ENCODE results near the gene CNEP1R1. TPM values are rescaled to one million over a fixed set of nuclear protein-coding genes. Genes with fewer than 3 reads are reported as not detected.

CNEP1R1 gene
- total RNA-seq, 1 experiment from 2014 or later = 22.0 TPM

GRCh38 chr16:50071075-50071671 lies 46.1 kb downstream of the CNEP1R1 start:
- H3K4me1 Mint-ChIP-seq (ENCODE audit: insufficient read depth, unreplicated experiment) = peaks cover 23% of the 10 kb centered on the region
- no peak for DNase-seq (ENCODE audit: unreplicated experiment)
- ChIA-PET POLR2A (no interaction called here), CTCF (no interaction called here)
- TF ChIP-seq CTCF (IDR thresholded peaks at IDR 0.05; ENCODE audit: unreplicated experiment) = no peak
- intact Hi-C loops (cut with micrococcal nuclease) = no loop called here
- peaks cover 61% of the 10 kb centered on the region for H3K36me3 Mint-ChIP-seq (ENCODE audit: insufficient read depth, unreplicated experiment)
- H3K27me3 Mint-ChIP-seq (ENCODE audit: insufficient read depth, unreplicated experiment) = no peaks in the 10 kb centered on the region
- BruUV-seq (replicated peaks) = no TSS peak
- no peak overlapping the region for H3K27ac Mint-ChIP-seq (ENCODE audit: low read depth, unreplicated experiment)
- no peak overlapping the region for H3K4me3 Mint-ChIP-seq (ENCODE audit: unreplicated experiment)
- H3K9me3 Mint-ChIP-seq (ENCODE audit: unreplicated experiment) = no peaks in the 10 kb centered on the region

GRCh38 chr16:50072730-50073129 lies 47.7 kb downstream of the CNEP1R1 start:
- ChIA-PET CTCF (interaction anchor here (0.6 kb wide), 1 partner anchor 205 kb away, joined by 4 read pairs; no protein-coding TSS in a partner anchor), POLR2A (no interaction called here)
- DNase-seq (ENCODE audit: unreplicated experiment) = no peak
- peaks cover 75% of the 10 kb centered on the region for H3K36me3 Mint-ChIP-seq (ENCODE audit: insufficient read depth, unreplicated experiment)
- no peak for TF ChIP-seq CTCF (IDR thresholded peaks at IDR 0.05; ENCODE audit: unreplicated experiment)
- intact Hi-C loops (cut with micrococcal nuclease) = no loop called here
- no peaks in the 10 kb centered on the region for H3K27me3 Mint-ChIP-seq (ENCODE audit: insufficient read depth, unreplicated experiment)
- peaks cover 10% of the 10 kb centered on the region for H3K4me1 Mint-ChIP-seq (ENCODE audit: insufficient read depth, unreplicated experiment)
- no peaks in the 10 kb centered on the region for H3K9me3 Mint-ChIP-seq (ENCODE audit: unreplicated experiment)
- no peak overlapping the region for H3K4me3 Mint-ChIP-seq (ENCODE audit: unreplicated experiment)
- H3K27ac Mint-ChIP-seq (ENCODE audit: low read depth, unreplicated experiment) = no peak overlapping the region
- no TSS peak for BruUV-seq (replicated peaks)

- Mint-ChIP-seq H3K36me3 (ENCODE audit: insufficient read depth, unreplicated experiment) (peaks cover 92% of the 10 kb centered on the region), H3K4me3 (ENCODE audit: unreplicated experiment) (no peak overlapping the region), H3K27me3 (ENCODE audit: insufficient read depth, unreplicated experiment) (no peaks in the 10 kb centered on the region), H3K9me3 (ENCODE audit: unreplicated experiment) (no peaks in the 10 kb centered on the region), H3K4me1 (ENCODE audit: insufficient read depth, unreplicated experiment) (no peaks in the 10 kb centered on the region), H3K27ac (ENCODE audit: low read depth, unreplicated experiment) (peak overlapping the region; percentile 72)
- TF ChIP-seq CTCF (IDR thresholded peaks at IDR 0.05; ENCODE audit: unreplicated experiment) = no peak
- POLR2A ChIA-PET = no interaction called here
- DNase-seq (ENCODE audit: unreplicated experiment) = no peak
- intact Hi-C loops (cut with micrococcal nuclease) = no loop called here
- CTCF ChIA-PET = no interaction called here
- no TSS peak for BruUV-seq (replicated peaks)
Measured at GRCh38 chr16:50079397-50080140, 54.5 kb downstream of the CNEP1R1 start.

GRCh38 chr16:50081428-50082018 lies 56.5 kb downstream of the CNEP1R1 start:
- H3K36me3 Mint-ChIP-seq (ENCODE audit: insufficient read depth, unreplicated experiment) = peaks cover 92% of the 10 kb centered on the region
- POLR2A ChIA-PET = no interaction called here
- H3K4me3 Mint-ChIP-seq (ENCODE audit: unreplicated experiment) = no peak overlapping the region
- H3K27ac Mint-ChIP-seq (ENCODE audit: low read depth, unreplicated experiment) = peak overlapping the region; percentile 49
- DNase-seq (ENCODE audit: unreplicated experiment) = no peak
- H3K4me1 Mint-ChIP-seq (ENCODE audit: insufficient read depth, unreplicated experiment) = no peaks in the 10 kb centered on the region
- intact Hi-C loops (cut with micrococcal nuclease) = no loop called here
- CTCF ChIA-PET = interaction anchor here (0.5 to 0.7 kb wide), 2 partner anchors 14 to 40 kb away, joined by 3 read pairs; no protein-coding TSS in a partner anchor
- H3K27me3 Mint-ChIP-seq (ENCODE audit: insufficient read depth, unreplicated experiment) = no peaks in the 10 kb centered on the region
- no peak for TF ChIP-seq CTCF (IDR thresholded peaks at IDR 0.05; ENCODE audit: unreplicated experiment)
- H3K9me3 Mint-ChIP-seq (ENCODE audit: unreplicated experiment) = no peaks in the 10 kb centered on the region
- no TSS peak for BruUV-seq (replicated peaks)

All from MCF 10A (cell line).